HL-60 (cell line): Measurements from ENCODE around the gene SLC4A4.

ENCODE experiments used
- CTCF ChIP-seq: IDR thresholded peaks from one replicate; pipeline ENCODE4 v1.5.1; 2011; ENCODE audit warnings: low read length, control low read depth, inconsistent platforms; ENCODE audit not compliant: insufficient read depth
- GABPA ChIP-seq: IDR thresholded peaks from 2 replicates; pipeline ENCODE4 v1.6.1; 2012; ENCODE audit warnings: low read depth
- POLR2AphosphoS5 ChIP-seq: IDR thresholded peaks from 2 replicates; pipeline ENCODE4 v1.6.1; 2012; ENCODE audit warnings: low read depth
- REST ChIP-seq: IDR thresholded peaks from 2 replicates; pipeline ENCODE4 v1.6.1; 2012; ENCODE audit warnings: low read depth; ENCODE audit not compliant: insufficient replicate concordance
- SPI1 ChIP-seq: IDR thresholded peaks from 2 replicates; pipeline ENCODE4 v1.6.1; 2012; ENCODE audit warnings: low read depth, mild to moderate bottlenecking, borderline replicate concordance

- no peak for TF ChIP-seq CTCF
- no peak for TF ChIP-seq REST
- TF ChIP-seq GABPA: no peak
- no peak for TF ChIP-seq POLR2AphosphoS5
- no peak for TF ChIP-seq SPI1
These were observed 226.0 kb downstream of the SLC4A4 start for GRCh38 chr4:71564775-71565174.
